Endodermal cell (in vitro differentiated cells): ENCODE measurements around the gene RPA1. TPM values are rescaled to one million over a fixed set of nuclear protein-coding genes. Genes with fewer than 3 reads are reported as not detected.

Experiments
- DNase-seq: peaks from one replicate; pipeline ENCODE4 v3.0.0-alpha.2; 2017
- H3K27ac ChIP-seq: 2 replicates; pipeline ENCODE4 v1.5.1; 2013; ENCODE audit warnings: mild to moderate bottlenecking, low read depth, low read length, moderate library complexity
- H3K27me3 ChIP-seq: 2 replicates; pipeline ENCODE4 v1.6.1; 2013; ENCODE audit warnings: mild to moderate bottlenecking, low read length, moderate library complexity; ENCODE audit not compliant: insufficient read depth, control insufficient read depth, poor library complexity, severe bottlenecking
- H3K36me3 ChIP-seq: 2 replicates; pipeline ENCODE4 v1.7.0; 2013; ENCODE audit warnings: mild to moderate bottlenecking, low read length, moderate library complexity; ENCODE audit not compliant: control insufficient read depth, insufficient read depth
- H3K4me1 ChIP-seq: one replicate; pipeline ENCODE4 v1.7.0; 2013; ENCODE audit warnings: low read length; ENCODE audit not compliant: control insufficient read depth, insufficient read depth
- H3K4me3 ChIP-seq: 2 replicates; pipeline ENCODE4 v1.5.1; 2013; ENCODE audit warnings: mild to moderate bottlenecking, low read length, moderate library complexity
- H3K9ac ChIP-seq: 2 replicates; pipeline ENCODE4 v1.6.1; 2013; ENCODE audit warnings: mild to moderate bottlenecking, low read length, moderate library complexity; ENCODE audit not compliant: poor library complexity, severe bottlenecking; ENCODE audit errors: extremely low read depth
- H3K9me3 ChIP-seq: 2 replicates; pipeline ENCODE4 v1.6.1; 2013; ENCODE audit warnings: mild to moderate bottlenecking, low read length, moderate library complexity; ENCODE audit not compliant: control insufficient read depth
- H3K27ac Mint-ChIP-seq: 2 replicates; pipeline ENCODE4 v1.8.0; 2020; ENCODE audit warnings: mixed read lengths
- H3K27me3 Mint-ChIP-seq: 2 replicates; pipeline ENCODE4 v1.8.0; 2021; ENCODE audit warnings: mild to moderate bottlenecking, mixed read lengths; ENCODE audit not compliant: insufficient read depth
- H3K36me3 Mint-ChIP-seq: 2 replicates; pipeline ENCODE4 v1.8.0; 2020; ENCODE audit warnings: low read depth, mixed read lengths
- H3K4me1 Mint-ChIP-seq: 2 replicates; pipeline ENCODE4 v1.8.0; 2020; ENCODE audit warnings: mixed read lengths
- H3K4me3 Mint-ChIP-seq: 2 replicates; pipeline ENCODE4 v1.8.0; 2020; ENCODE audit warnings: mild to moderate bottlenecking, moderate library complexity, mixed read lengths
- H3K9me3 Mint-ChIP-seq: 2 replicates; pipeline ENCODE4 v1.8.0; 2020; ENCODE audit warnings: mild to moderate bottlenecking, mixed read lengths
- WGBS, 2 experiments: methylation state at CpG; one replicate each; pipeline versions ENCODE4 v1.1.5 to v1.1.7; 2013; ENCODE audit warnings: missing lambda C conversion rate in 2 of 2, mixed read lengths in 1 of 2; ENCODE audit not compliant: insufficient coverage in 1 of 2, insufficient read length in 1 of 2; 5-methylcytosine and 5-hydroxymethylcytosine counted together
- total RNA-seq, 2 donors: library from RNA; stranded (reverse); fragmentation: NEBNext Ultra II Directional in 1 of 2; extraction: Animal tissue kit (Norgen Biotek cat#: 25700) in 1 of 2; gene quantifications; 2 replicates in 1 of 2; 3 replicates in 1 of 2; pipeline ENCODE4 v1.2.1, GENCODE V29; 2021
- TF ChIP-seq, protein P1 (sequence below): fragments of 200-600 bp; sonication (generic); conservative IDR thresholded peaks from 2 replicates; pipeline ENCODE4 v1.5.0; 2021; ENCODE audit warnings: antibody characterized with exemption, mild to moderate bottlenecking

The RPA1 gene
- total RNA-seq, 2 donors from 2014 or later, result 190 to 249 TPM

- 97% methylated on average over 5 to 7 of the region's 7 CpGs for WGBS, 2 experiments
- TF ChIP-seq, protein P1, sequence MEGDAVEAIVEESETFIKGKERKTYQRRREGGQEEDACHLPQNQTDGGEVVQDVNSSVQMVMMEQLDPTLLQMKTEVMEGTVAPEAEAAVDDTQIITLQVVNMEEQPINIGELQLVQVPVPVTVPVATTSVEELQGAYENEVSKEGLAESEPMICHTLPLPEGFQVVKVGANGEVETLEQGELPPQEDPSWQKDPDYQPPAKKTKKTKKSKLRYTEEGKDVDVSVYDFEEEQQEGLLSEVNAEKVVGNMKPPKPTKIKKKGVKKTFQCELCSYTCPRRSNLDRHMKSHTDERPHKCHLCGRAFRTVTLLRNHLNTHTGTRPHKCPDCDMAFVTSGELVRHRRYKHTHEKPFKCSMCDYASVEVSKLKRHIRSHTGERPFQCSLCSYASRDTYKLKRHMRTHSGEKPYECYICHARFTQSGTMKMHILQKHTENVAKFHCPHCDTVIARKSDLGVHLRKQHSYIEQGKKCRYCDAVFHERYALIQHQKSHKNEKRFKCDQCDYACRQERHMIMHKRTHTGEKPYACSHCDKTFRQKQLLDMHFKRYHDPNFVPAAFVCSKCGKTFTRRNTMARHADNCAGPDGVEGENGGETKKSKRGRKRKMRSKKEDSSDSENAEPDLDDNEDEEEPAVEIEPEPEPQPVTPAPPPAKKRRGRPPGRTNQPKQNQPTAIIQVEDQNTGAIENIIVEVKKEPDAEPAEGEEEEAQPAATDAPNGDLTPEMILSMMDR, result no peak
- H3K27ac ChIP-seq, result no peak overlapping the region
Measured at GRCh38 chr17:1800240-1800639, 29.6 kb upstream of the RPA1 start.

DNA sequence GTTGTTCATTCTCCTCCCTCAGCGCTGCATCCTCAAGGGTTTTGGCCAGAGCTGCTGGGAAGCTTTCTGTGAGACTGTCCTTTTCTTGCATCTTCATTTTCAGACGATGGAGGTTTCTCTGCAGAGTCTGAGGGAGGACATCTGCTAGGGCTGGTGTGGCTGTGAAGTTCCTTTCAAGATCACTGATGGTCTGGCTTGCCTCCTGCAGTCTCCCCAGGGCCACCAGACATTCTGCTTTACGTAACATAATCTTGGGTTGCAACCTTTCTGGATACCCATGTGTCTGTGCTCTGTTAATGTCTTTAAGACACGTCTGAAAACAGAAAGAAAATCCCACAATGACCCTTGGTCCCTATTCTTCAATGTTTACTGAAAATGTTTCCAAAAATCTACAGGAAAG is 29.1 kb upstream of the RPA1 start:
- Mint-ChIP-seq H3K27ac (no peak overlapping the region), H3K36me3 (peaks cover 54% of the 10 kb centered on the region), H3K9me3 (no peaks in the 10 kb centered on the region), H3K4me1 (no peaks in the 10 kb centered on the region), H3K4me3 (no peak overlapping the region), H3K27me3 (no peaks in the 10 kb centered on the region)
- Histone ChIP-seq H3K36me3 (peaks cover 46% of the 10 kb centered on the region), H3K27me3 (no peaks in the 10 kb centered on the region), H3K27ac (no peak overlapping the region), H3K4me3 (no peak overlapping the region), H3K9me3 (no peaks in the 10 kb centered on the region), H3K4me1 (no peaks in the 10 kb centered on the region), H3K9ac (no peak overlapping the region)
- DNase-seq, result no peak
- WGBS, 2 experiments, result 81 to 88% methylated on average over 3 to 4 of the region's 4 CpGs
- TF ChIP-seq, protein P1, result no peak

More at GRCh38 chr17:1800240-1800639, 29.6 kb upstream of the RPA1 start:
- no peak for DNase-seq
- H3K4me1 ChIP-seq, result no peaks in the 10 kb centered on the region
- no peaks in the 10 kb centered on the region for H3K27me3 ChIP-seq
- Mint-ChIP-seq H3K27me3 (no peaks in the 10 kb centered on the region), H3K36me3 (peaks cover 56% of the 10 kb centered on the region), H3K9me3 (no peaks in the 10 kb centered on the region), H3K4me1 (no peaks in the 10 kb centered on the region), H3K4me3 (no peak overlapping the region), H3K27ac (no peak overlapping the region)
- no peaks in the 10 kb centered on the region for H3K9me3 ChIP-seq
- H3K9ac ChIP-seq, result no peak overlapping the region
- no peak overlapping the region for H3K4me3 ChIP-seq
- peaks cover 46% of the 10 kb centered on the region for H3K36me3 ChIP-seq

- no peaks in the 10 kb centered on the region for H3K9me3 ChIP-seq
- no peak overlapping the region for H3K4me3 ChIP-seq
- no peak overlapping the region for H3K27ac ChIP-seq
- Mint-ChIP-seq H3K36me3 (peaks cover 49% of the 10 kb centered on the region), H3K27me3 (no peaks in the 10 kb centered on the region), H3K9me3 (no peaks in the 10 kb centered on the region), H3K4me1 (no peaks in the 10 kb centered on the region), H3K27ac (no peak overlapping the region), H3K4me3 (no peak overlapping the region)
- TF ChIP-seq, protein P1, result no peak
- no peak overlapping the region for H3K9ac ChIP-seq
- H3K27me3 ChIP-seq, result no peaks in the 10 kb centered on the region
- WGBS, 2 experiments, result 93% methylated on average over 1 of the region's 1 CpG; no CpG with 5 or more reads in 1 of the 2 experiments
- H3K36me3 ChIP-seq, result peaks cover 58% of the 10 kb centered on the region
- H3K4me1 ChIP-seq, result no peaks in the 10 kb centered on the region
- DNase-seq, result no peak
Measured at GRCh38 chr17:1802429-1802828, 27.4 kb upstream of the RPA1 start.
